ENCODE data around the gene TSTD1. TPM values are rescaled to one million over a fixed set of nuclear protein-coding genes. Genes with fewer than 3 reads are reported as not detected.
"Not testable (repeated sequence)": the region's sequence is repeated elsewhere in the genome, so short reads cannot be mapped to it uniquely, and the experiment has no call there.

TSTD1 gene
- total RNA-seq, 3 donors from 2014 or later: 48.9 to 105 (median 80.1) TPM

- Histone ChIP-seq H3K36me3 (ENCODE audit: low read depth) (no peaks in the 10 kb centered on the region), H3K4me3 (no peak overlapping the region), H3K4me1 (ENCODE audit: low read depth) (no peaks in the 10 kb centered on the region), H3K9me3 (no peaks in the 10 kb centered on the region)
- intact Hi-C loops (cut with DNase I, micrococcal nuclease): no loop called here
- no peak for ATAC-seq
- TF ChIP-seq, protein P1, sequence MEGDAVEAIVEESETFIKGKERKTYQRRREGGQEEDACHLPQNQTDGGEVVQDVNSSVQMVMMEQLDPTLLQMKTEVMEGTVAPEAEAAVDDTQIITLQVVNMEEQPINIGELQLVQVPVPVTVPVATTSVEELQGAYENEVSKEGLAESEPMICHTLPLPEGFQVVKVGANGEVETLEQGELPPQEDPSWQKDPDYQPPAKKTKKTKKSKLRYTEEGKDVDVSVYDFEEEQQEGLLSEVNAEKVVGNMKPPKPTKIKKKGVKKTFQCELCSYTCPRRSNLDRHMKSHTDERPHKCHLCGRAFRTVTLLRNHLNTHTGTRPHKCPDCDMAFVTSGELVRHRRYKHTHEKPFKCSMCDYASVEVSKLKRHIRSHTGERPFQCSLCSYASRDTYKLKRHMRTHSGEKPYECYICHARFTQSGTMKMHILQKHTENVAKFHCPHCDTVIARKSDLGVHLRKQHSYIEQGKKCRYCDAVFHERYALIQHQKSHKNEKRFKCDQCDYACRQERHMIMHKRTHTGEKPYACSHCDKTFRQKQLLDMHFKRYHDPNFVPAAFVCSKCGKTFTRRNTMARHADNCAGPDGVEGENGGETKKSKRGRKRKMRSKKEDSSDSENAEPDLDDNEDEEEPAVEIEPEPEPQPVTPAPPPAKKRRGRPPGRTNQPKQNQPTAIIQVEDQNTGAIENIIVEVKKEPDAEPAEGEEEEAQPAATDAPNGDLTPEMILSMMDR (IDR thresholded peaks at IDR 0.05): no peak
- DNase-seq: no peak
Measured at GRCh38 chr1:161066694-161067093, 27.9 kb upstream of the TSTD1 start.

GRCh38 chr1:161065681-161066080 is 26.9 kb upstream of the TSTD1 start:
- H3K9me3 ChIP-seq; H3K4me3 ChIP-seq; DNase-seq; H3K36me3 ChIP-seq (ENCODE audit: low read depth); H3K4me1 ChIP-seq (ENCODE audit: low read depth); ATAC-seq; intact Hi-C loops (cut with DNase I, micrococcal nuclease): not testable (repeated sequence)

DNA sequence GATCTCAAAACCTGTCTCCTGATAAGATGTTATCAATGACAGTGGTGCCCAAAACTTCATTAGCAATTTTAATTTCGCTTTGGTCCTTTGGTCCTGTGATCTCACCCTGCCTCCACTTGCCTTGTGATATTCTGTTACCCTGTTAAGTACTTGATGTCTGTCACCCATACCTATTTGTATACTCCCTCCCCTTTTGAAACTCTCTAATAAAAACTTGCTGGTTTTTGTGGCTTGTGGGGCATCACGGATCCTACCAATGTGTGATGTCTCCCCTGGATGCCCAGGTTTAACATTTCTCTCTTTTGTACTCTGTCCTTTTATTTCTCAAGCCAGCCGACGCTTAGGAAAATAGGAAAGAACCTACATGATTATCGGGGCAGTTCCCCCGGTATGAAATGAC is 25.2 kb upstream of the TSTD1 start:
- H3K9me3 ChIP-seq; ATAC-seq; H3K36me3 ChIP-seq (ENCODE audit: low read depth); DNase-seq; H3K4me1 ChIP-seq (ENCODE audit: low read depth); H3K4me3 ChIP-seq; intact Hi-C loops (cut with DNase I, micrococcal nuclease): not testable (repeated sequence)

- peaks cover 3% of the 10 kb centered on the region for H3K4me1 ChIP-seq (ENCODE audit: low read depth)
- intact Hi-C loops (cut with DNase I, micrococcal nuclease): no loop called here
- H3K4me3 ChIP-seq: no peak overlapping the region
- ATAC-seq (no peak), DNase-seq (no peak)
- TF ChIP-seq, protein P1 (IDR thresholded peaks at IDR 0.05): no peak
- no peaks in the 10 kb centered on the region for H3K36me3 ChIP-seq (ENCODE audit: low read depth)
- no peaks in the 10 kb centered on the region for H3K9me3 ChIP-seq
Measured at GRCh38 chr1:161061419-161061818, 22.7 kb upstream of the TSTD1 start.

DNA sequence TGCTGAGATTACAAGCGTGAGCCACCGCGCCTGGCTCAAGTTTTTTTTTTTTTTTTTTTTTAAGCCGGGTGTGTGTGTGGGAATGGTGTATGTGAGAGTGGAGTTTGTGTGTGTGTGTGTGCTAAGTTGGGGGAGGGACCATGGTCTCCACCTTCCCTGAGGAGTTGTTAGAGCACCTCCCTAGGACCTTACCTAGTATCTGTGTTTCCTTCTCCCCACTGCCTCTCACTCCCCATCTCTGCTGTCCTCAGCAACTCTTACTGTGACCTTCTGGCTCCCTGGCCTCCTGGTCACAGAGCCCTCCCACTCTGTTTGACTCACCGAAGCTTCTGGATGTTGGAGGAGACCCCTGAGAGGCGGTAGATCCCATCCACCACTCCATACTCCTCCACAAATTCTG is 20.5 kb upstream of the TSTD1 start:
- H3K4me1 ChIP-seq (ENCODE audit: low read depth): peaks cover 3% of the 10 kb centered on the region
- no peaks in the 10 kb centered on the region for H3K9me3 ChIP-seq
- H3K36me3 ChIP-seq (ENCODE audit: low read depth): no peaks in the 10 kb centered on the region
- TF ChIP-seq, protein P1 (IDR thresholded peaks at IDR 0.05): no peak
- H3K4me3 ChIP-seq: no peak overlapping the region
- no peak for ATAC-seq
- DNase-seq: no peak
- intact Hi-C loops (cut with DNase I, micrococcal nuclease): no loop called here

DNA sequence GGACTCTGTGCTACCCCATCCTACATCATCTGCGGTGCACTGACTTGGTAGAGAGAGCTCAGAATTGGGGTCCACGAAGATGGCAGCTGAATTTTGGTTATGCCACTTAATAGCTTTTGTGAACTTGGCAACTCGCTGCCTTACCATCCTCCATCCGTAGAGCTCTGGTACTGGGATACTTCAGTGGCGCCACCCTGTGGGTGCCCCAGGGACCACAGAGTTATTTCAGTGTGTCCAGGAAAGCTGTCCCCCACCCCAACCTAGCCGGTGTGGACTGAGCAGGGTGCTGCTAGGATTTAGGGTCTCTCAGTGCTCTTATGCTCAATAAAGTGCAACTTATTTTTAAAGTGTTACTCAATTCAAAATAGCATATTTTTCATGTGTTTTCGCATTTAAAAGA is 16.0 kb upstream of the TSTD1 start:
- TF ChIP-seq, protein P1 (IDR thresholded peaks at IDR 0.05): no peak
- intact Hi-C loops (cut with DNase I, micrococcal nuclease): no loop called here
- DNase-seq: no peak
- ATAC-seq: no peak
- no peaks in the 10 kb centered on the region for H3K9me3 ChIP-seq
- peaks cover 3% of the 10 kb centered on the region for H3K4me1 ChIP-seq (ENCODE audit: low read depth)
- no peak overlapping the region for H3K4me3 ChIP-seq
- H3K36me3 ChIP-seq (ENCODE audit: low read depth): no peaks in the 10 kb centered on the region

GRCh38 chr1:161054232-161054631 is 15.5 kb upstream of the TSTD1 start:
- no peak for DNase-seq
- intact Hi-C loops (cut with DNase I, micrococcal nuclease): no loop called here
- H3K36me3 ChIP-seq (ENCODE audit: low read depth): no peaks in the 10 kb centered on the region
- H3K4me1 ChIP-seq (ENCODE audit: low read depth): no peaks in the 10 kb centered on the region
- H3K9me3 ChIP-seq: peaks cover 2% of the 10 kb centered on the region
- ATAC-seq: no peak
- H3K4me3 ChIP-seq: no peak overlapping the region
- TF ChIP-seq, protein P1 (IDR thresholded peaks at IDR 0.05): no peak
